ENCODE results near the gene BCL2L13.
"Not testable (repeated sequence)": the region's sequence is repeated elsewhere in the genome, so short reads cannot be mapped to it uniquely, and the experiment has no call there.

Gene BCL2L13

GRCh38 chr22:17638182-17638431 lies 450 bp upstream of the BCL2L13 start:
- DNase-seq (ENCODE audit: low read depth, low spot score): no peak
- peak; percentile 3 for TF ChIP-seq CTCF (IDR thresholded peaks at IDR 0.05; ENCODE audit: insufficient read depth, low read length, missing control alignments)

GRCh38 chr22:17639247-17639741 lies 737 bp downstream of the BCL2L13 start:
- ChIA-PET CTCF (interaction anchor here (0.6 to 1.9 kb wide), 5 partner anchors 88 to 146 kb away, joined by 3 to 5 read pairs (median 4); no protein-coding TSS in a partner anchor), POLR2A (interaction anchor here (0.7 to 1.0 kb wide), 3 partner anchors 8 to 33 kb away, joined by 3 to 4 read pairs (median 4); no protein-coding TSS in a partner anchor)
- DNase-seq (ENCODE audit: low read depth, low spot score): no peak
- TF ChIP-seq CTCF (IDR thresholded peaks at IDR 0.05; ENCODE audit: insufficient read depth, low read length, missing control alignments): no peak
- peak overlapping the region; percentile 92 for H3K4me3 ChIP-seq (ENCODE audit: low read depth, low read length)

More at GRCh38 chr22:17638182-17638431, 450 bp upstream of the BCL2L13 start:
- CTCF ChIA-PET: no interaction called here
- H3K4me3 ChIP-seq (ENCODE audit: low read depth, low read length): peak overlapping the region; percentile 92
- POLR2A ChIA-PET: no interaction called here

- no peak for DNase-seq (ENCODE audit: low read depth, low spot score)
- POLR2A ChIA-PET: no interaction called here
- CTCF ChIA-PET: no interaction called here
- H3K4me3 ChIP-seq (ENCODE audit: low read depth, low read length): no peak overlapping the region
- no peak for TF ChIP-seq CTCF (IDR thresholded peaks at IDR 0.05; ENCODE audit: insufficient read depth, low read length, missing control alignments)
Observed at GRCh38 chr22:17641269-17641668, 2.7 kb downstream of the BCL2L13 start.

GRCh38 chr22:17642357-17642756 lies 3.8 kb downstream of the BCL2L13 start:
- CTCF ChIA-PET; POLR2A ChIA-PET; H3K4me3 ChIP-seq (ENCODE audit: low read depth, low read length); DNase-seq (ENCODE audit: low read depth, low spot score): not testable (repeated sequence)

- POLR2A ChIA-PET: interaction anchor here (1.9 kb wide), 1 partner anchor 8 kb away, joined by 4 read pairs; the partner anchor contains the start of gene BCL2L13
Observed at GRCh38 chr22:17647452-17647851, 8.9 kb downstream of the BCL2L13 start.

GRCh38 chr22:17647991-17648390 lies 9.4 kb downstream of the BCL2L13 start:
- ChIA-PET POLR2A (interaction anchor here (1.9 kb wide), 1 partner anchor 9 kb away, joined by 4 read pairs; the partner anchor contains the start of gene BCL2L13), CTCF (no interaction called here)
- DNase-seq (ENCODE audit: low read depth, low spot score): no peak
- TF ChIP-seq CTCF (IDR thresholded peaks at IDR 0.05; ENCODE audit: insufficient read depth, low read length, missing control alignments): no peak
- no peak overlapping the region for H3K4me3 ChIP-seq (ENCODE audit: low read depth, low read length)

More at GRCh38 chr22:17647452-17647851, 8.9 kb downstream of the BCL2L13 start:
- CTCF ChIA-PET: no interaction called here
- TF ChIP-seq CTCF (IDR thresholded peaks at IDR 0.05; ENCODE audit: insufficient read depth, low read length, missing control alignments): no peak
- H3K4me3 ChIP-seq (ENCODE audit: low read depth, low read length): no peak overlapping the region
- no peak for DNase-seq (ENCODE audit: low read depth, low spot score)

GRCh38 chr22:17648569-17648968 lies 10.0 kb downstream of the BCL2L13 start:
- ChIA-PET CTCF (interaction anchor here (1.4 kb wide), 1 partner anchor 13 kb away, joined by 3 read pairs; no protein-coding TSS in a partner anchor), POLR2A (interaction anchor here (1.9 kb wide), 1 partner anchor 10 kb away, joined by 4 read pairs; the partner anchor contains the start of gene BCL2L13)
- no peak for TF ChIP-seq CTCF (IDR thresholded peaks at IDR 0.05; ENCODE audit: insufficient read depth, low read length, missing control alignments)
- no peak for DNase-seq (ENCODE audit: low read depth, low spot score)
- H3K4me3 ChIP-seq (ENCODE audit: low read depth, low read length): no peak overlapping the region
